OCI-LY1 (cell line): ENCODE measurements around the gene ST7.

ENCODE experiments used
- H2AFZ ChIP-seq: fragments of 200-600 bp; sonication (generic), shearing (Covaris generic); 2 replicates; pipeline ENCODE4 v1.6.0; 2014; ENCODE audit warnings: antibody characterized with exemption, mild to moderate bottlenecking, low read length
- H3F3A ChIP-seq: fragments of 200-600 bp; sonication (generic), shearing (Covaris generic); 2 replicates; pipeline ENCODE4 v1.6.0; 2014; ENCODE audit warnings: mild to moderate bottlenecking, antibody characterized with exemption, low read length, moderate library complexity; ENCODE audit not compliant: insufficient read depth
- H3K27ac ChIP-seq: fragments of 200-600 bp; sonication (generic); 2 replicates; pipeline ENCODE4 v1.5.1; 2014; ENCODE audit warnings: low read length, mixed run types, mild to moderate bottlenecking, low read depth; ENCODE audit not compliant: poor library complexity, severe bottlenecking
- H3K27me3 ChIP-seq: fragments of 200-600 bp; sonication (generic); 2 replicates; pipeline ENCODE4 v1.6.0; 2014; ENCODE audit warnings: antibody characterized with exemption, mild to moderate bottlenecking, low read length, moderate library complexity; ENCODE audit not compliant: insufficient read depth
- H3K36me3 ChIP-seq: fragments of 200-600 bp; sonication (generic); 2 replicates; pipeline ENCODE4 v1.6.1; 2014; ENCODE audit warnings: mild to moderate bottlenecking, antibody characterized with exemption, low read length, moderate library complexity, mixed read lengths; ENCODE audit not compliant: insufficient read depth
- H3K4me1 ChIP-seq: fragments of 200-600 bp; sonication (generic); 2 replicates; pipeline ENCODE4 v1.5.1; 2014; ENCODE audit warnings: mild to moderate bottlenecking, low read length, moderate library complexity; ENCODE audit not compliant: insufficient read depth, severe bottlenecking
- H3K4me2 ChIP-seq: fragments of 200-600 bp; sonication (generic), shearing (Covaris generic); 2 replicates; pipeline ENCODE4 v1.6.1; 2014; ENCODE audit warnings: low read length
- H3K4me3 ChIP-seq: fragments of 200-600 bp; sonication (generic); 2 replicates; pipeline ENCODE4 v1.5.1; 2014; ENCODE audit warnings: low read length, low read depth, mild to moderate bottlenecking, mixed read lengths; ENCODE audit not compliant: poor library complexity, severe bottlenecking
- H3K79me2 ChIP-seq: fragments of 200-600 bp; shearing (Covaris generic); 2 replicates; pipeline ENCODE4 v1.6.1; 2016; ENCODE audit warnings: mixed run types, low read length, mixed read lengths; ENCODE audit not compliant: insufficient read depth
- H3K9ac ChIP-seq: fragments of 200-600 bp; sonication (generic), shearing (Covaris generic); 2 replicates; pipeline ENCODE4 v1.6.1; 2014; ENCODE audit warnings: mild to moderate bottlenecking, low read length, mixed read lengths
- H3K9me2 ChIP-seq: fragments of 200-600 bp; sonication (generic), shearing (Covaris generic); 2 replicates; pipeline ENCODE4 v1.6.1; 2014; ENCODE audit warnings: low read depth, mild to moderate bottlenecking, low read length, mixed read lengths
- H3K9me3 ChIP-seq: fragments of 200-600 bp; shearing (Covaris generic); 2 replicates; pipeline ENCODE4 v1.6.1; 2014; ENCODE audit warnings: low read length, mixed read lengths
- H4K20me1 ChIP-seq: fragments of 200-600 bp; sonication (generic), shearing (Covaris generic); 2 replicates; pipeline ENCODE4 v1.6.0; 2016; ENCODE audit warnings: mild to moderate bottlenecking, low read length; ENCODE audit not compliant: insufficient read depth
- EZH2 ChIP-seq: fragments of 200-600 bp; sonication (generic), shearing (Covaris generic); IDR thresholded peaks from 2 replicates; pipeline ENCODE4 v1.8.0; 2017; ENCODE audit warnings: borderline replicate concordance, mixed run types, mild to moderate bottlenecking, antibody characterized with exemption, low read length, moderate library complexity, mixed read lengths
- TF ChIP-seq, protein P1 (sequence below): fragments of 200-600 bp; sonication (generic), shearing (Covaris generic); IDR thresholded peaks from 2 replicates; pipeline ENCODE4 v1.5.1; 2017; ENCODE audit warnings: mild to moderate bottlenecking, antibody characterized with exemption, low read length, moderate library complexity, mixed read lengths

Gene ST7

GRCh38 chr7:117237646-117238045 lies 284.3 kb downstream of the ST7 start:
- H3K27ac ChIP-seq, result no peak overlapping the region
- TF ChIP-seq, protein P1, sequence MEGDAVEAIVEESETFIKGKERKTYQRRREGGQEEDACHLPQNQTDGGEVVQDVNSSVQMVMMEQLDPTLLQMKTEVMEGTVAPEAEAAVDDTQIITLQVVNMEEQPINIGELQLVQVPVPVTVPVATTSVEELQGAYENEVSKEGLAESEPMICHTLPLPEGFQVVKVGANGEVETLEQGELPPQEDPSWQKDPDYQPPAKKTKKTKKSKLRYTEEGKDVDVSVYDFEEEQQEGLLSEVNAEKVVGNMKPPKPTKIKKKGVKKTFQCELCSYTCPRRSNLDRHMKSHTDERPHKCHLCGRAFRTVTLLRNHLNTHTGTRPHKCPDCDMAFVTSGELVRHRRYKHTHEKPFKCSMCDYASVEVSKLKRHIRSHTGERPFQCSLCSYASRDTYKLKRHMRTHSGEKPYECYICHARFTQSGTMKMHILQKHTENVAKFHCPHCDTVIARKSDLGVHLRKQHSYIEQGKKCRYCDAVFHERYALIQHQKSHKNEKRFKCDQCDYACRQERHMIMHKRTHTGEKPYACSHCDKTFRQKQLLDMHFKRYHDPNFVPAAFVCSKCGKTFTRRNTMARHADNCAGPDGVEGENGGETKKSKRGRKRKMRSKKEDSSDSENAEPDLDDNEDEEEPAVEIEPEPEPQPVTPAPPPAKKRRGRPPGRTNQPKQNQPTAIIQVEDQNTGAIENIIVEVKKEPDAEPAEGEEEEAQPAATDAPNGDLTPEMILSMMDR, result no peak
- no peak for TF ChIP-seq EZH2
- H3K9me2 ChIP-seq, result no peaks in the 10 kb centered on the region; the same call in 1 of the 2 replicates
- no peak overlapping the region for H3K9ac ChIP-seq
- no peak overlapping the region for H3K4me2 ChIP-seq
- H3F3A ChIP-seq, result no peaks in the 10 kb centered on the region
- no peaks in the 10 kb centered on the region for H3K9me3 ChIP-seq
- H4K20me1 ChIP-seq, result no peaks in the 10 kb centered on the region
- no peaks in the 10 kb centered on the region for H3K27me3 ChIP-seq
- no peak overlapping the region for H2AFZ ChIP-seq
- no peak overlapping the region for H3K4me3 ChIP-seq
- H3K79me2 ChIP-seq, result no peaks in the 10 kb centered on the region
- H3K36me3 ChIP-seq, result no peaks in the 10 kb centered on the region
- no peaks in the 10 kb centered on the region for H3K4me1 ChIP-seq

- TF ChIP-seq EZH2, result no peak
- TF ChIP-seq, protein P1, result no peak
- Histone ChIP-seq H3K36me3 (no peaks in the 10 kb centered on the region), H3K27me3 (no peaks in the 10 kb centered on the region), H3K9me2 (no peaks in the 10 kb centered on the region; the same call in 1 of the 2 replicates), H3K9ac (no peak overlapping the region), H3K4me1 (no peaks in the 10 kb centered on the region), H3K4me2 (no peak overlapping the region), H4K20me1 (no peaks in the 10 kb centered on the region), H3F3A (no peaks in the 10 kb centered on the region), H3K27ac (no peak overlapping the region), H3K4me3 (no peak overlapping the region), H3K9me3 (no peaks in the 10 kb centered on the region), H3K79me2 (no peaks in the 10 kb centered on the region), H2AFZ (no peak overlapping the region)
Observed at GRCh38 chr7:117238472-117238871, 285.2 kb downstream of the ST7 start.

GRCh38 chr7:117238937-117239336 lies 285.6 kb downstream of the ST7 start:
- Histone ChIP-seq H3K4me1 (no peaks in the 10 kb centered on the region), H4K20me1 (no peaks in the 10 kb centered on the region), H3K9ac (no peak overlapping the region), H2AFZ (no peak overlapping the region), H3K36me3 (no peaks in the 10 kb centered on the region), H3K79me2 (no peaks in the 10 kb centered on the region), H3K9me3 (no peaks in the 10 kb centered on the region), H3K27me3 (no peaks in the 10 kb centered on the region), H3F3A (no peaks in the 10 kb centered on the region), H3K27ac (no peak overlapping the region), H3K4me3 (no peak overlapping the region), H3K4me2 (no peak overlapping the region), H3K9me2 (no peaks in the 10 kb centered on the region; the same call in 1 of the 2 replicates)
- TF ChIP-seq, protein P1, result no peak
- no peak for TF ChIP-seq EZH2
